Measurements from ENCODE around the gene TRIB2.

DNA sequence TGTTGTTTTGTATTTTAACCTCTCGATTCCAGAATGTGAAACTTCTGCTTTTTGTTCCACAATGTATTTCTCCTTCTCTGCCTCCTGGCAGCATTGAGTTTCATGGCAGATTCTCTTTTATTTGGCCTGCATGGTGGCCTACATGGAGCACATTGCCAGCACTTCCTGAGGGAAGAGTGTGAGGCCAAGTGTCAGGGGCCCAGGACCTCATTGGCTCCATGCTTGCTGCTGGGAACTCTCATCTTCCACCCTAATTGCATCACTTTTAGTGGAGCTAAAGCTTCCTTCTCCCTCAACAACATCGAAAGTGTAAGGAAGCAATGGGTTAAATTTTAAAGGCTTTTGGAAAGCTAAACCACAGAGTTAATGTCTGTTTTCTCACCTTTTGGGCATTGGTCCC lies 9.5 kb downstream of the TRIB2 start:
- TF ChIP-seq YY1 (IDR thresholded peaks at IDR 0.05; ENCODE audit: insufficient read depth, insufficient read length), result no peak
- no peak for TF ChIP-seq SUZ12 (IDR thresholded peaks at IDR 0.05; ENCODE audit: extremely low read depth, insufficient read depth, insufficient read length)

Measured in NT2/D1 (cell line).